IPS-18c (cell line): Measurements from ENCODE around the gene PRDX5.
A peak's percentile ranks its signal among the peaks of the same experiment; 100 is the strongest.

ENCODE experiments used
- H3K4me3 ChIP-seq: 2 replicates; pipeline ENCODE4 v1.7.0; 2013; ENCODE audit warnings: low read depth, mild to moderate bottlenecking, low read length, moderate library complexity; ENCODE audit not compliant: insufficient read depth
- H3K9me3 ChIP-seq: one replicate; pipeline ENCODE4 v1.6.1; 2013; ENCODE audit warnings: mild to moderate bottlenecking, low read length, moderate library complexity; ENCODE audit not compliant: control insufficient read depth, insufficient read depth

Gene PRDX5

GRCh38 chr11:64287676-64288352 is 30.1 kb upstream of the PRDX5 start:
- H3K9me3 ChIP-seq = no peaks in the 10 kb centered on the region
- H3K4me3 ChIP-seq = no peak overlapping the region

- Histone ChIP-seq H3K9me3 (no peaks in the 10 kb centered on the region), H3K4me3 (no peak overlapping the region)
Observed at GRCh38 chr11:64288353-64288750, 29.6 kb upstream of the PRDX5 start.

DNA sequence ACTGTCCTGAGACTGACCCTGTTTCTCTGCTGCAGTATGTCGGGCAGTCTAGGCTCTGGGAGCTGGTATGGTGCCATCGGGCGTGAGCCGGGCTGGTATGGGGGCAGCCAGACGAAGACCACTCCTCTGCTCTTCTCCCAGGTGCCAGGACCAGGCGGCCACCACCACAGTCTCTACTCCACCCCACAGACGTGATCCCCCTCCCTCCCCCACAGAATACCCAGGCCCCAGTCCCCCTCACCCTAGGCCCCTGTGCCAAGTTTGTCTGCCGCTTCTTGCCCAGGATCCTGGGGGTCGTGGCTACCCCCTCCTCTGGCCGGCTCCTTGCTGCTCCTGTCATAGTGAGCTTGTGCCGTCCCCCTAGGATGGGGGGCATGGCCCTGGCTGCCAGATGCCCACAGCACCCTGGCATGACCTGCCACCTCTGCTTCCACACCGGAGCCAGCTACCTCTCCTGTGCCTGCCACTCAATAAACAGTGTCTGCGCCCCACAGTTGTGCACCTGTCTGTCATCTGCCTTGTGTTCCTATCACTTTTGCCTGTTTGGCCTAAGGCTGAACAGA is 28.8 kb upstream of the PRDX5 start:
- Histone ChIP-seq H3K9me3 (no peaks in the 10 kb centered on the region), H3K4me3 (no peak overlapping the region)

- Histone ChIP-seq H3K4me3 (peak overlapping the region; percentile 46; the same call in 1 of the 2 replicates), H3K9me3 (no peaks in the 10 kb centered on the region)
Observed at GRCh38 chr11:64290352-64291261, 27.3 kb upstream of the PRDX5 start.

DNA sequence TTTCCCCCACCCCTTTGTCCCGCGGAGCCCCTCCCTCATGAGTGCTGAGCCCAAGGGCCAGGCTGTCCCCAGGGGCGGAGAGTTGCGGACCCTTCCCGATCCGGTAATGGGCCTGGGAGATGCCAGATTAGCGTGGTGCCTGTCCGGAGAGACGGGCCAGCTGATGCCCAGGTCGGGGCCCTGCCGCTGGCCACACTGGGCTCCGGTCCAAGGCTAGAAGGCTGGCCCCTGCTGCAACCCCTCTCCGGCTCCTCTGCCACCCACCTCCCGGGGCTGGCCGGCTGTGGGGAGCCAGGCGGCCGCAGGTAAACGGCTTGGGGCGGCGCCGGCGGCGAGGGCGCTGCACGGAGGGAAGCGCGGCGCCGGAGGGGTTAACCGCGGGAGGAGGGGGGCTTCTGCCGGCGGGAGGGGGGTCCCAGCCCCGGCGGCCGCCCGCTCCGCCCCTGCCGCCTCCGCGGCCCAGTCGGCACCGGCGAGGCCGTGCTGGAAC is 26.6 kb upstream of the PRDX5 start, which contains the start of gene KCNK4:
TSS of gene KCNK4 (plus strand) at position 41 of the 490 bp plus-strand sequence. CDS start 1,717 bp downstream, outside the sequence.
- H3K9me3 ChIP-seq = no peaks in the 10 kb centered on the region
- peak within 1 kb of the TSS; percentile 46 for H3K4me3 ChIP-seq

GRCh38 chr11:64291752-64292459 is 26.0 kb upstream of the PRDX5 start:
- Histone ChIP-seq H3K9me3 (no peaks in the 10 kb centered on the region), H3K4me3 (peak overlapping the region; percentile 46)

DNA sequence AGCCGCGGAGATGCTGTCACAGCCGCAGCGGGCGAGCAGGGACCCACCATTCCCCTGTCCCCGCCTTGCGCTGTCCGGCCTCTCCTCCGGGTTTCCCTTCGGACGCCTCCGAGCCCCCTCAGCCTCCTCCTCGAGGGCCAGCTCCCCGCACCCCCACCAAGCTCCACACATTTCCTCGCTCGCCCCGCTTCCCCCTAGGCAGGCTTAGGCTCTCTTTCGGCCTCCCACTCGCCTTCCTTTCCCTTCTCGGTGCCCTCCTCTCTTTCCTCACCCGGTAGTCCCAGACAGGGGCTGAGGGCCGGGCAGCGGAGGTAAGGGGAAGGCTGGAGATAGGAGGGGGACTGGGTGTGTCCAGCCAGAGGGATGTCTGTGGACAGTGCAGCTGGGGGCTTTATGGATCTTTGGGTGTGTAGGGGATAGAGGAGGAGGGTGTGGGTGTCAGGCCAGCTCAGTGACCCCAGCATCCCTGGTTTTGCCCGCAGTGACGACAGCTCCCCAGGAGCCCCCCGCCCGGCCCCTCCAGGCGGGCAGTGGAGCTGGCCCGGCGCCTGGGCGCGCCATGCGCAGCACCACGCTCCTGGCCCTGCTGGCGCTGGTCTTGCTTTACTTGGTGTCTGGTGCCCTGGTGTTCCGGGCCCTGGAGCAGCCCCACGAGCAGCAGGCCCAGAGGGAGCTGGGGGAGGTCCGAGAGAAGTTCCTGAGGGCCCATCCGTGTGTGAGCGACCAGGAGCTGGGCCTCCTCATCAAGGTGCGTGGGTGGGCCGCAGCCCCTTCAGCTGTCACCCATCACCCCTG is 25.3 kb upstream of the PRDX5 start:
- Histone ChIP-seq H3K9me3 (no peaks in the 10 kb centered on the region), H3K4me3 (peak overlapping the region; percentile 46)

DNA sequence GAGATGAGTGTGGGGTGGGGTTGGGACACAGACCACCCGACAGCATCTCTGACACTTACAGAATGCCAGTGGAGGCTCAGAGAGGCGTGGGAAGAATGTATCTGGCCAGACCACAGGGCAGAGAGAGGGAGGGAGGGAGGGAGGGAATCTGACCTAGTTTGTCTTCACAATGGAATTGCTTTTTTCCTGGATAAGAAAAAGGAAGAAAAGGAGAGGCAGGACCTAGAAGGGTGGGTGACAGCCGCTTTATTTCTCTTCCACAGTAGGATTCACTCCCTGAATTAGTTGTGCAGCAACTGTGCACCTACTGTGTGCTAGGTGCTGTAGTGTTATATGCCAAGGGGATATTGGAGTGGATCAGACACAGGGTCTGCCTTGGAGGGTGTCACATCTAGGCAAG is 23.1 kb upstream of the PRDX5 start:
- Histone ChIP-seq H3K4me3 (no peak overlapping the region), H3K9me3 (peaks cover 2% of the 10 kb centered on the region)

DNA sequence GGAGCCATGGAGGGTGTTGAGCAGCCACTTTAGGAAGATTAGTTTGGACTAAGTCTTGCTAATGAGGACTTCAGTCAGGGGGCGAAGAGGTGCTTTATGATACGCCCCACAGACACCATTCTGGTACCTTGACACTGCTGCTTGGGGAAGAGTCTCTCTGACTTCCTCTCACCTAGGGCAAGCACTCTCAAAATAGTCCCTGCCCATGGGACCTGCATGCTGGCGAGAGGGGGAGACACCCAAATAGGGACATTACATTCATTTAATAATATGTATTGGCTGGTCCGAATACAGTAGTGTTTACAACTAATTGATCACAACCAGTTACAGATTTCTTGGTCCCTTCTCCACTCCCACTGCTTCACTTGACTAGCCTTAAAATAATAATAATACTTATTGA is 22.2 kb upstream of the PRDX5 start:
- Histone ChIP-seq H3K9me3 (peaks cover 2% of the 10 kb centered on the region), H3K4me3 (no peak overlapping the region)

- Histone ChIP-seq H3K4me3 (no peak overlapping the region), H3K9me3 (peaks cover 2% of the 10 kb centered on the region)
Observed at GRCh38 chr11:64296236-64296635, 21.7 kb upstream of the PRDX5 start.

- Histone ChIP-seq H3K4me3 (no peak overlapping the region), H3K9me3 (peaks cover 2% of the 10 kb centered on the region)
Observed at GRCh38 chr11:64296830-64297698, 20.9 kb upstream of the PRDX5 start.

DNA sequence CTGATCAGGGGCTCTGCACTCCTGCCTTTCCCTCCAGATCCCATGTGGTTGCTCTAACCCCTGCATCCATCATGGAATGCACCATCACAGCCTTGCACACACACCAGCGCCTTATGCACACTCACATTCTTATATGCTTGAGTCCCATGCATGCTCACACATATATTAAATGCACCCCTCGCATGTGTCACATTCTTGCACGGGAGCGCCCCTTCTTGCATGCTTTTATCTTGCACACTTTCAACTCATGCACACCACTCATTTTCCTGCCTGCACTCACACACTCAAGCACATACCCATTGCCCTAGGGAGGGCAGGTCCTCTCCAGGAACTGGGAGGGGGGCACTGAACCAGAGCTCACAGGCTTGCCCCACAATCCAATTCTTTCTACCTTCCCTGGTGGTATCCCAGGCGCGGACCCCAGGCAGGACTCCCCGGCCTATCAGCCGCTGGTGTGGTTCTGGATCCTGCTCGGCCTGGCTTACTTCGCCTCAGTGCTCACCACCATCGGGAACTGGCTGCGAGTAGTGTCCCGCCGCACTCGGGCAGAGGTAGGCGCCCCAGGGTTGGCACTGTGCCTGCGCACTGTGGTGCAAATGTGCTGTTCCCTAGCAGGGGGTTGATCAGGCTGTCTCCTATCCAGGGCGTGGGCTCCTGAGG is 20.1 kb upstream of the PRDX5 start:
- peaks cover 2% of the 10 kb centered on the region for H3K9me3 ChIP-seq
- no peak overlapping the region for H3K4me3 ChIP-seq

GRCh38 chr11:64298966-64299846 is 18.7 kb upstream of the PRDX5 start:
- Histone ChIP-seq H3K4me3 (peak overlapping the region; percentile 43), H3K9me3 (peaks cover 2% of the 10 kb centered on the region)

GRCh38 chr11:64299847-64300648 is 17.9 kb upstream of the PRDX5 start, which contains the start of gene CATSPERZ:
Gene CATSPERZ, plus strand, starts transcription at chr11:64300358. Its CDS starts 53 bp downstream, at chr11:64300411.
- H3K9me3 ChIP-seq = peaks cover 2% of the 10 kb centered on the region
- peak within 1 kb of the TSS; percentile 43 for H3K4me3 ChIP-seq
